GM23338 (cell line): ENCODE data around the gene GDPD1. TPM values are rescaled to one million over a fixed set of nuclear protein-coding genes. Genes with fewer than 3 reads are reported as not detected.

Experiments
- ATAC-seq: fragments of 200-7000 bp; cut with Tn5 transposase; 3 replicates; pipeline ENCODE4 v1.9.1; 2020
- DNase-seq: peaks from one replicate; pipeline ENCODE4 v3.0.0-alpha.2; 2015; ENCODE audit warnings: low spot score
- H2AFZ ChIP-seq: fragments of 200-600 bp; sonication (generic); 2 replicates; pipeline ENCODE4 v1.8.0; 2016; ENCODE audit warnings: antibody characterized with exemption, mild to moderate bottlenecking, moderate library complexity
- H3F3A ChIP-seq: fragments of 200-600 bp; sonication (generic); replicated peaks from 2 replicates; pipeline ENCODE4 v1.8.0; 2017; ENCODE audit warnings: antibody characterized with exemption, mixed run types, low read depth
- H3K27ac ChIP-seq: fragments of 200-600 bp; sonication (generic); 2 replicates; pipeline ENCODE4 v1.6.1; 2016; ENCODE audit warnings: low read depth
- H3K27me3 ChIP-seq: fragments of 200-600 bp; sonication (generic); 2 replicates; pipeline ENCODE4 v1.8.0; 2016; ENCODE audit warnings: mild to moderate bottlenecking, mixed run types, moderate library complexity; ENCODE audit not compliant: insufficient read depth
- H3K36me3 ChIP-seq: fragments of 200-600 bp; sonication (generic); 2 replicates; pipeline ENCODE4 v1.8.0; 2016; ENCODE audit warnings: mild to moderate bottlenecking; ENCODE audit not compliant: insufficient read depth
- H3K4me1 ChIP-seq: fragments of 200-600 bp; sonication (generic); 2 replicates; pipeline ENCODE4 v1.8.0; 2016; ENCODE audit warnings: mild to moderate bottlenecking, moderate library complexity; ENCODE audit not compliant: insufficient read depth
- H3K4me2 ChIP-seq: fragments of 200-600 bp; sonication (generic); 2 replicates; pipeline ENCODE4 v1.7.1; 2017; ENCODE audit warnings: mixed run types
- H3K4me3 ChIP-seq: fragments of 200-600 bp; sonication (generic); 2 replicates; pipeline ENCODE4 v1.6.1; 2016; ENCODE audit warnings: mixed run types
- H3K79me2 ChIP-seq: fragments of 200-600 bp; sonication (generic); replicated peaks from 2 replicates; pipeline ENCODE4 v1.8.0; 2017; ENCODE audit warnings: mild to moderate bottlenecking; ENCODE audit not compliant: insufficient read depth
- H3K9me2 ChIP-seq: fragments of 200-600 bp; sonication (generic); 2 replicates; pipeline ENCODE4 v1.8.0; 2017; ENCODE audit not compliant: insufficient read depth
- H4K20me1 ChIP-seq: fragments of 200-600 bp; sonication (generic); replicated peaks from 2 replicates; pipeline ENCODE4 v1.8.0; 2017; ENCODE audit warnings: mild to moderate bottlenecking; ENCODE audit not compliant: insufficient read depth
- H3K27ac Mint-ChIP-seq: 2 replicates; pipeline ENCODE4 v1.8.0; 2020; ENCODE audit warnings: inconsistent platforms, mild to moderate bottlenecking, moderate library complexity, mixed read lengths
- H3K27me3 Mint-ChIP-seq: 3 replicates; pipeline ENCODE4 v1.8.0; 2022; ENCODE audit warnings: low read depth, mild to moderate bottlenecking, moderate library complexity, mixed read lengths, inconsistent platforms; ENCODE audit not compliant: insufficient read depth, poor library complexity
- H3K36me3 Mint-ChIP-seq: 3 replicates; pipeline ENCODE4 v1.8.0; 2021; ENCODE audit warnings: low read depth, mild to moderate bottlenecking, inconsistent platforms, moderate library complexity, mixed read lengths
- H3K4me1 Mint-ChIP-seq: 3 replicates; pipeline ENCODE4 v1.8.0; 2020; ENCODE audit warnings: mild to moderate bottlenecking, inconsistent platforms, mixed read lengths
- H3K4me3 Mint-ChIP-seq: 3 replicates; pipeline ENCODE4 v1.8.0; 2021; ENCODE audit warnings: moderate library complexity, mild to moderate bottlenecking, inconsistent platforms, mixed read lengths
- H3K9me3 Mint-ChIP-seq: 3 replicates; pipeline ENCODE4 v1.8.0; 2020; ENCODE audit warnings: moderate library complexity, mild to moderate bottlenecking, inconsistent platforms, mixed read lengths
- CREB1 ChIP-seq: fragments of 250-450 bp; sonication (Bioruptor Pico); IDR thresholded peaks from 2 replicates; pipeline ENCODE4 v1.5.0; 2020; ENCODE audit warnings: low read depth, mild to moderate bottlenecking, moderate library complexity
- NANOG ChIP-seq: IDR thresholded peaks from 2 replicates; pipeline ENCODE4 v1.6.1; 2016; ENCODE audit warnings: antibody characterized with exemption, borderline replicate concordance
- POLR2AphosphoS5 ChIP-seq: IDR thresholded peaks from 2 replicates; pipeline ENCODE4 v1.6.1; 2016; ENCODE audit warnings: antibody characterized with exemption, low read depth
- STAT1 ChIP-seq: IDR thresholded peaks from one replicate; pipeline ENCODE4 v1.6.1; 2016; ENCODE audit warnings: antibody characterized with exemption; ENCODE audit not compliant: unreplicated experiment
- ZNF114 ChIP-seq: fragments of 250-450 bp; sonication (Bioruptor Pico); IDR thresholded peaks from 2 replicates; pipeline ENCODE4 v1.5.0; 2020; ENCODE audit warnings: mild to moderate bottlenecking, moderate library complexity
- ZNF331 ChIP-seq: fragments of 250-450 bp; sonication (Bioruptor Pico); IDR thresholded peaks from 2 replicates; pipeline ENCODE4 v1.5.0; 2020; ENCODE audit warnings: low read depth, mild to moderate bottlenecking, moderate library complexity
- polyA plus RNA-seq: library from polyadenylated mRNA; unstranded; fragments of >200 nt; fragmentation: Nextera tagmentation; extraction: Ambion mirVana; gene quantifications from 2 replicates; pipeline ENCODE4 v1.2.1, GENCODE V29; 2016
- total RNA-seq: library from RNA; depleted of rRNA; stranded (reverse); fragments of >200 nt; shearing (Covaris generic); gene quantifications from 2 replicates; pipeline ENCODE4 v1.2.3, GENCODE V29; 2014
- TF ChIP-seq, protein P1 (sequence below): fragments of 250-450 bp; sonication (Bioruptor Pico); IDR thresholded peaks from 2 replicates; pipeline ENCODE4 v1.5.0; 2020; ENCODE audit warnings: mild to moderate bottlenecking, moderate library complexity
- TF ChIP-seq, protein P2 (sequence below): IDR thresholded peaks from 2 replicates; pipeline ENCODE4 v1.6.1; 2016; ENCODE audit warnings: antibody characterized with exemption

Gene GDPD1
- total and polyA plus RNA-seq, 2 experiments from 2014 or later = 6.8 to 7.8 TPM

DNA sequence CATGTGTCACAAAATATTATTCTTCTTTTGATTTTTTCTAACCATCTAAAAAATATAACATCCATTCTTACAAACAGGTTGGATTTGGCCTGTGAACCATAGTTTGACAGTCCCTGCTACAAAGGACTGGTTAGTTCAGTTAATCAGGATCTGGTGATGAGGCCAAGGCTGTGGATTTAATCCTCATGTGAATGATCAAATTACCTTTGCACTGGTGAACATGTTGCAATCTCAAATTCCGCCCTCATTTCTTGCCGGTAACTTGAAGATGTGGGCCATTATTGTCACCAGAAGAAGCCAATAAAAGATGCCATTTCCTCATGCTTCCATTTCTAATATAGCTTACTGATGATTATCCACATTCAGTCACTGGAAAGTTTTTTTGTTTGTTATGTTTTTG is 75.9 kb downstream of the GDPD1 start (continued):
- TF ChIP-seq, protein P1, sequence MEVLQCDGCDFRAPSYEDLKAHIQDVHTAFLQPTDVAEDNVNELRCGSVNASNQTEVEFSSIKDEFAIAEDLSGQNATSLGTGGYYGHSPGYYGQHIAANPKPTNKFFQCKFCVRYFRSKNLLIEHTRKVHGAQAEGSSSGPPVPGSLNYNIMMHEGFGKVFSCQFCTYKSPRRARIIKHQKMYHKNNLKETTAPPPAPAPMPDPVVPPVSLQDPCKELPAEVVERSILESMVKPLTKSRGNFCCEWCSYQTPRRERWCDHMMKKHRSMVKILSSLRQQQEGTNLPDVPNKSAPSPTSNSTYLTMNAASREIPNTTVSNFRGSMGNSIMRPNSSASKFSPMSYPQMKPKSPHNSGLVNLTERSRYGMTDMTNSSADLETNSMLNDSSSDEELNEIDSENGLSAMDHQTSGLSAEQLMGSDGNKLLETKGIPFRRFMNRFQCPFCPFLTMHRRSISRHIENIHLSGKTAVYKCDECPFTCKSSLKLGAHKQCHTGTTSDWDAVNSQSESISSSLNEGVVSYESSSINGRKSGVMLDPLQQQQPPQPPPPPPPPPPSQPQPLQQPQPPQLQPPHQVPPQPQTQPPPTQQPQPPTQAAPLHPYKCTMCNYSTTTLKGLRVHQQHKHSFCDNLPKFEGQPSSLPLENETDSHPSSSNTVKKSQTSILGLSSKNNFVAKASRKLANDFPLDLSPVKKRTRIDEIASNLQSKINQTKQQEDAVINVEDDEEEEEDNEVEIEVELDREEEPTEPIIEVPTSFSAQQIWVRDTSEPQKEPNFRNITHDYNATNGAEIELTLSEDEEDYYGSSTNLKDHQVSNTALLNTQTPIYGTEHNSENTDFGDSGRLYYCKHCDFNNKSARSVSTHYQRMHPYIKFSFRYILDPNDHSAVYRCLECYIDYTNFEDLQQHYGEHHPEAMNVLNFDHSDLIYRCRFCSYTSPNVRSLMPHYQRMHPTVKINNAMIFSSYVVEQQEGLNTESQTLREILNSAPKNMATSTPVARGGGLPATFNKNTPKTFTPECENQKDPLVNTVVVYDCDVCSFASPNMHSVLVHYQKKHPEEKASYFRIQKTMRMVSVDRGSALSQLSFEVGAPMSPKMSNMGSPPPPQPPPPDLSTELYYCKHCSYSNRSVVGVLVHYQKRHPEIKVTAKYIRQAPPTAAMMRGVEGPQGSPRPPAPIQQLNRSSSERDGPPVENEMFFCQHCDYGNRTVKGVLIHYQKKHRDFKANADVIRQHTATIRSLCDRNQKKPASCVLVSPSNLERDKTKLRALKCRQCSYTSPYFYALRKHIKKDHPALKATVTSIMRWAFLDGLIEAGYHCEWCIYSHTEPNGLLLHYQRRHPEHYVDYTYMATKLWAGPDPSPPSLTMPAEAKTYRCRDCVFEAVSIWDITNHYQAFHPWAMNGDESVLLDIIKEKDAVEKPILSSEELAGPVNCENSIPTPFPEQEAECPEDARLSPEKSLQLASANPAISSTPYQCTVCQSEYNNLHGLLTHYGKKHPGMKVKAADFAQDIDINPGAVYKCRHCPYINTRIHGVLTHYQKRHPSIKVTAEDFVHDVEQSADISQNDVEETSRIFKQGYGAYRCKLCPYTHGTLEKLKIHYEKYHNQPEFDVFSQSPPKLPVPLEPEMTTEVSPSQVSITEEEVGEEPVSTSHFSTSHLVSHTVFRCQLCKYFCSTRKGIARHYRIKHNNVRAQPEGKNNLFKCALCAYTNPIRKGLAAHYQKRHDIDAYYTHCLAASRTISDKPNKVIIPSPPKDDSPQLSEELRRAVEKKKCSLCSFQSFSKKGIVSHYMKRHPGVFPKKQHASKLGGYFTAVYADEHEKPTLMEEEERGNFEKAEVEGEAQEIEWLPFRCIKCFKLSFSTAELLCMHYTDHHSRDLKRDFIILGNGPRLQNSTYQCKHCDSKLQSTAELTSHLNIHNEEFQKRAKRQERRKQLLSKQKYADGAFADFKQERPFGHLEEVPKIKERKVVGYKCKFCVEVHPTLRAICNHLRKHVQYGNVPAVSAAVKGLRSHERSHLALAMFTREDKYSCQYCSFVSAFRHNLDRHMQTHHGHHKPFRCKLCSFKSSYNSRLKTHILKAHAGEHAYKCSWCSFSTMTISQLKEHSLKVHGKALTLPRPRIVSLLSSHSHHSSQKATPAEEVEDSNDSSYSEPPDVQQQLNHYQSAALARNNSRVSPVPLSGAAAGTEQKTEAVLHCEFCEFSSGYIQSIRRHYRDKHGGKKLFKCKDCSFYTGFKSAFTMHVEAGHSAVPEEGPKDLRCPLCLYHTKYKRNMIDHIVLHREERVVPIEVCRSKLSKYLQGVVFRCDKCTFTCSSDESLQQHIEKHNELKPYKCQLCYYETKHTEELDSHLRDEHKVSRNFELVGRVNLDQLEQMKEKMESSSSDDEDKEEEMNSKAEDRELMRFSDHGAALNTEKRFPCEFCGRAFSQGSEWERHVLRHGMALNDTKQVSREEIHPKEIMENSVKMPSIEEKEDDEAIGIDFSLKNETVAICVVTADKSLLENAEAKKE = no peak
- TF ChIP-seq, protein P2, sequence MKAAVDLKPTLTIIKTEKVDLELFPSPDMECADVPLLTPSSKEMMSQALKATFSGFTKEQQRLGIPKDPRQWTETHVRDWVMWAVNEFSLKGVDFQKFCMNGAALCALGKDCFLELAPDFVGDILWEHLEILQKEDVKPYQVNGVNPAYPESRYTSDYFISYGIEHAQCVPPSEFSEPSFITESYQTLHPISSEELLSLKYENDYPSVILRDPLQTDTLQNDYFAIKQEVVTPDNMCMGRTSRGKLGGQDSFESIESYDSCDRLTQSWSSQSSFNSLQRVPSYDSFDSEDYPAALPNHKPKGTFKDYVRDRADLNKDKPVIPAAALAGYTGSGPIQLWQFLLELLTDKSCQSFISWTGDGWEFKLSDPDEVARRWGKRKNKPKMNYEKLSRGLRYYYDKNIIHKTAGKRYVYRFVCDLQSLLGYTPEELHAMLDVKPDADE = no peak
- no peak for TF ChIP-seq ZNF331
- no peak for TF ChIP-seq ZNF114
- TF ChIP-seq POLR2AphosphoS5 = no peak

DNA sequence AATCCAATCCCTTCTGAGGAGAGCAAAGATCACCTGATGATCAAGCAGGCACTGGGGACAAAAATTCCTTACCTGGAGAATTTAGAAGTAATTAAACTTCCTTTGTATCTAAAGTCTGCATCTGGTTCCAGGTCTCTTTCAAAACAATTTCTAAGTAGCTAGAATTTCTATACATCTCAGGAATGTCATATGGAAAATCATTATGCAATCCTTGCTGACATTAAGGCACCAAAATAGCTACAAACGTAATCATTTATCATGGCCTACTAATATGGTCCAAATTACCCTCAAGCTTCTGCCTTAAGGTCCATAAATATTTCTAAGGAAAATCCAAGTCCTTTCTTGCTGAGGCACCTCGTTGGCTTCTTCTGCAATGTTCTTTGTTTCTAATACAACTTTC is 78.2 kb downstream of the GDPD1 start:
- H3K27ac ChIP-seq = no peak overlapping the region
- no peaks in the 10 kb centered on the region for H3K9me3 Mint-ChIP-seq
- H3K4me1 Mint-ChIP-seq = no peaks in the 10 kb centered on the region
- H3K27me3 Mint-ChIP-seq = peaks cover 6% of the 10 kb centered on the region
- H3F3A ChIP-seq = no peaks in the 10 kb centered on the region
- H3K36me3 ChIP-seq = no peaks in the 10 kb centered on the region
- no peaks in the 10 kb centered on the region for H3K36me3 Mint-ChIP-seq
- H2AFZ ChIP-seq = no peak overlapping the region
- H3K4me3 Mint-ChIP-seq = no peak overlapping the region
- H3K9me2 ChIP-seq = no peaks in the 10 kb centered on the region
- no peak for TF ChIP-seq NANOG
- TF ChIP-seq CREB1 = no peak
- TF ChIP-seq STAT1 = no peak
- H3K79me2 ChIP-seq = no peaks in the 10 kb centered on the region
- no peak overlapping the region for H3K27ac Mint-ChIP-seq
- H3K4me3 ChIP-seq = no peak overlapping the region
- DNase-seq (no peak), ATAC-seq (no peak)
- H3K4me1 ChIP-seq = no peaks in the 10 kb centered on the region
- no peak overlapping the region for H3K4me2 ChIP-seq
- no peaks in the 10 kb centered on the region for H4K20me1 ChIP-seq
- H3K27me3 ChIP-seq = 0 out of 2 replicates have a peak, but pooled peaks cover 3% of the 10 kb centered on the region
